Type B pancreatic cell (in vitro differentiated cells): ENCODE measurements around the gene HSPG2. TPM values are rescaled to one million over a fixed set of nuclear protein-coding genes. Genes with fewer than 3 reads are reported as not detected.
"Not testable (repeated sequence)": the region's sequence is repeated elsewhere in the genome, so short reads cannot be mapped to it uniquely, and the experiment has no call there.

Experiments
- DNase-seq: peaks from one replicate; pipeline ENCODE4 v3.0.0; 2021; ENCODE audit warnings: mixed read lengths; ENCODE audit not compliant: unreplicated experiment; ENCODE audit errors: extremely low spot score
- H3K27ac Mint-ChIP-seq: 2 replicates; pipeline ENCODE4 v1.8.0; 2021; ENCODE audit warnings: mild to moderate bottlenecking, mixed read lengths
- H3K27me3 Mint-ChIP-seq: 2 replicates; pipeline ENCODE4 v1.8.0; 2021; ENCODE audit warnings: mixed read lengths
- H3K36me3 Mint-ChIP-seq: 2 replicates; pipeline ENCODE4 v1.8.0; 2021; ENCODE audit warnings: mixed read lengths
- H3K4me1 Mint-ChIP-seq: one replicate; pipeline ENCODE4 v1.8.0; 2021; ENCODE audit warnings: mixed read lengths; ENCODE audit not compliant: unreplicated experiment
- H3K4me3 Mint-ChIP-seq: 2 replicates; pipeline ENCODE4 v1.8.0; 2021; ENCODE audit warnings: mild to moderate bottlenecking, mixed read lengths
- H3K9me3 Mint-ChIP-seq: 2 replicates; pipeline ENCODE4 v1.8.0; 2021; ENCODE audit warnings: mixed read lengths
- total RNA-seq: library from RNA; stranded (reverse); gene quantifications from 2 replicates; pipeline ENCODE4 v1.2.1, GENCODE V29; 2021; ENCODE audit warnings: low replicate concordance
- TF ChIP-seq, protein P1 (sequence below): fragments of 200-600 bp; sonication (generic); conservative IDR thresholded peaks from 2 replicates; pipeline ENCODE4 v1.5.0; 2021; ENCODE audit warnings: antibody characterized with exemption, mild to moderate bottlenecking

HSPG2 gene
- total RNA-seq, 1 donor from 2014 or later, result 130 TPM

DNA sequence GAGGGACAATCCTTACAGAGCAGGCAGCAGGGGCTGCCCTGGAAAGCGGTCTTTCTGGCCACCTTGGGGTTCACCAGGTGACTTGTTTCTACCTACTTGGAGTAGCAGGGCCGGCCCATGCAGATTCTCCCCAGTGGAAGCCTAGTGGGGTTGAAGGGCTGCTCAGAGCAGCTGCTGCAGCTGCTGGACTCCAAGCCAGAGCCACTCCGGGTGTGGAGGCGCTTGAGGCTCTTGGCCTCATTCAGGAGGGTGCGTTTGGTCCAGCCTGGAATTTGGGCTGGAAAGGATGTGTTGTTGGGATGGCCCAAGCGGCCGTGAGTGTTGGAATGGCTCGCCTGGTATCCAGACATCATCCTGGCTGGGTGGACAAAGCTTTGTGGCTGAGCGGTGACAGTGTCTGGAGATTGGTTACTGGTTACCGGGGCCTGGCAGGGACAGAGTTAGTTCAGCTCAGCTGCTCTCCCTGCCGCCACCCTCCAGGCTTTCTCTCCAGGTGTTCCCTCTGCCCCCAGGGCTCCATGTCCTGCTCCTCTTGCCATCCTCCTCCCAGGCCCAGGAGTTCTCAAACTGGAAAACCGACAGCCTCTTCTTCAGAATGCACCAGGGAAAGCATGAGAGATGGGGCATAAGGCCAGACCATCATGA is 14.2 kb upstream of the HSPG2 start:
- Mint-ChIP-seq H3K9me3 (no peaks in the 10 kb centered on the region), H3K36me3 (no peaks in the 10 kb centered on the region), H3K4me3 (no peak overlapping the region), H3K27me3 (no peaks in the 10 kb centered on the region), H3K27ac (no peak overlapping the region), H3K4me1 (no peaks in the 10 kb centered on the region)
- DNase-seq, result no peak
- TF ChIP-seq, protein P1, sequence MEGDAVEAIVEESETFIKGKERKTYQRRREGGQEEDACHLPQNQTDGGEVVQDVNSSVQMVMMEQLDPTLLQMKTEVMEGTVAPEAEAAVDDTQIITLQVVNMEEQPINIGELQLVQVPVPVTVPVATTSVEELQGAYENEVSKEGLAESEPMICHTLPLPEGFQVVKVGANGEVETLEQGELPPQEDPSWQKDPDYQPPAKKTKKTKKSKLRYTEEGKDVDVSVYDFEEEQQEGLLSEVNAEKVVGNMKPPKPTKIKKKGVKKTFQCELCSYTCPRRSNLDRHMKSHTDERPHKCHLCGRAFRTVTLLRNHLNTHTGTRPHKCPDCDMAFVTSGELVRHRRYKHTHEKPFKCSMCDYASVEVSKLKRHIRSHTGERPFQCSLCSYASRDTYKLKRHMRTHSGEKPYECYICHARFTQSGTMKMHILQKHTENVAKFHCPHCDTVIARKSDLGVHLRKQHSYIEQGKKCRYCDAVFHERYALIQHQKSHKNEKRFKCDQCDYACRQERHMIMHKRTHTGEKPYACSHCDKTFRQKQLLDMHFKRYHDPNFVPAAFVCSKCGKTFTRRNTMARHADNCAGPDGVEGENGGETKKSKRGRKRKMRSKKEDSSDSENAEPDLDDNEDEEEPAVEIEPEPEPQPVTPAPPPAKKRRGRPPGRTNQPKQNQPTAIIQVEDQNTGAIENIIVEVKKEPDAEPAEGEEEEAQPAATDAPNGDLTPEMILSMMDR, result no peak

DNA sequence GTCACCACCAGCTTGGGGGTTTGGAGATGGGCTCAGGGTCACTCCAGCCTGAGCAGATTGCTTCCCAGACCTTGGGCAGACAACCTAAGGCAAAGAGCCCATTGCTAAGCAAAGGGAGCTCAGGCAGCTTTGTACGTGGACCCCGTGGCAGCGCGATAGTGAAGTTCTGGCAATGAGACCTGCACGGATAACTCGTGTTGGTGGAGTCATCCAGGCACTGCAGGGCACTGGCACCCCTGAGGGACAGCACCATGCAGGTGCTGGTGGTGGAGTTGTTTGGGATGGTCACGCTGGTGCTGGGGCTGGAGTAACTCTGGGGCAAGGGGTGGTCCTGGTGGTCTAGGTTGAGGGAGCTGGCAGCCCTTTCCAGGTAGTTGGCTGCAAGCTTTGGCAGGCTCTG is 13.6 kb upstream of the HSPG2 start:
- Mint-ChIP-seq H3K36me3 (no peaks in the 10 kb centered on the region), H3K27me3 (no peaks in the 10 kb centered on the region), H3K4me1 (no peaks in the 10 kb centered on the region), H3K27ac (no peak overlapping the region), H3K9me3 (no peaks in the 10 kb centered on the region), H3K4me3 (no peak overlapping the region)
- TF ChIP-seq, protein P1, result no peak
- DNase-seq, result no peak

DNA sequence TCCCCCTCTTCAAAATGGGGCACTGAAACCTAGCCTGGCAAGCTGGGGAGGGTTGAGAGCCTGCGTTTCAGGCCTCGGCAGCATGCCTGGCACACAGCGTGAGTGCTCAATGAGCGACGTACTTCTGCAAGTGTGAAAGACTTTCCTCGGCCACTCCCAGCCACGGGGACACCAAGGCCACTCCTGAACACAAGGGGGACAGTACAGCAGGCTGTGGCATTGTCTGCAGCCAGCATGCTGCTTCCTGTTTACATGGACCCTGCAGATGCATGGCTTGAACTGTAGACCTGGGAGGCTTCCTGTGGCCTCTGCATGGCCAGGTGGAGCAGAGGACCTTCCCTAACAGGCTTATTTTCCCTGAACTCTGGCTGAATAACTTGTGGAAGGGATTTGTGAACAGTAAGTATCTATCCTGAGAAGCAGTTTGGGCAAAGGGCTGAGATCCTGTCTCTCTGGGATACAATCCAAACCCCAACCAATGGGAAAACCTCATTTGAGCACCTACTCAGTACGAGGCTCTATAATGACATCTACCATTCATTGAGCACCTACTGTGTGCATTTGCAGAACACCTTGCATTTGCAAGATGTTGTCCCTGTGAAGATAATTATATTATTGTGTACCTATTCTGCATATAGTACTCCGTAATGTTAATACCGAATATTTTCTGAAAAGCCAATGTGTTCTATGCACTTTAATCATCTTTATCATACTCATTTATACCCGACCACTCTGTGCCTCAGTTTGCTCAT is 9.9 kb upstream of the HSPG2 start:
- Mint-ChIP-seq H3K36me3 (no peaks in the 10 kb centered on the region), H3K27me3 (no peaks in the 10 kb centered on the region), H3K4me1 (peaks cover 15% of the 10 kb centered on the region), H3K4me3 (no peak overlapping the region), H3K9me3 (no peaks in the 10 kb centered on the region), H3K27ac (no peak overlapping the region)
- TF ChIP-seq, protein P1, result peak; percentile 44
- DNase-seq, result no peak

DNA sequence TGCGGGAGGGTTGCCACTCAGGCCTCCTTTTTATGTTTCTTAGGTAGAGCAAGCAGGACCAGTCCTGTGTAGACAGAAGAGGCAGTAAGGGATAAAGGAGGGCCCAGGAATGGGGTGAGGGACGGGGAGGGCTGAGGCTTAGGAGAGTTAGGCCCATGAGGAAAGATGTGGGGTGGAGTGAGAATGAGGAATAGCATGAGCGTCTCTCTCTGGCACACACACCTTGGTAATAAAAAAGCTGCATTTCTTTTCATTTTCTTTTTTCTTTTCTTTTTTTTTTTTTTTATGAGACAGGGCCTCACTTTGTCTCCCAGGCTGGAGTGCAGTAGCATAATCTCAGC is 7.6 kb upstream of the HSPG2 start:
- no peak for DNase-seq
- H3K27ac Mint-ChIP-seq, result no peak overlapping the region
- H3K27me3 Mint-ChIP-seq, result no peaks in the 10 kb centered on the region
- TF ChIP-seq, protein P1, result no peak
- no peaks in the 10 kb centered on the region for H3K9me3 Mint-ChIP-seq
- H3K4me3 Mint-ChIP-seq, result no peak overlapping the region
- H3K36me3 Mint-ChIP-seq, result no peaks in the 10 kb centered on the region
- peaks cover 29% of the 10 kb centered on the region for H3K4me1 Mint-ChIP-seq

DNA sequence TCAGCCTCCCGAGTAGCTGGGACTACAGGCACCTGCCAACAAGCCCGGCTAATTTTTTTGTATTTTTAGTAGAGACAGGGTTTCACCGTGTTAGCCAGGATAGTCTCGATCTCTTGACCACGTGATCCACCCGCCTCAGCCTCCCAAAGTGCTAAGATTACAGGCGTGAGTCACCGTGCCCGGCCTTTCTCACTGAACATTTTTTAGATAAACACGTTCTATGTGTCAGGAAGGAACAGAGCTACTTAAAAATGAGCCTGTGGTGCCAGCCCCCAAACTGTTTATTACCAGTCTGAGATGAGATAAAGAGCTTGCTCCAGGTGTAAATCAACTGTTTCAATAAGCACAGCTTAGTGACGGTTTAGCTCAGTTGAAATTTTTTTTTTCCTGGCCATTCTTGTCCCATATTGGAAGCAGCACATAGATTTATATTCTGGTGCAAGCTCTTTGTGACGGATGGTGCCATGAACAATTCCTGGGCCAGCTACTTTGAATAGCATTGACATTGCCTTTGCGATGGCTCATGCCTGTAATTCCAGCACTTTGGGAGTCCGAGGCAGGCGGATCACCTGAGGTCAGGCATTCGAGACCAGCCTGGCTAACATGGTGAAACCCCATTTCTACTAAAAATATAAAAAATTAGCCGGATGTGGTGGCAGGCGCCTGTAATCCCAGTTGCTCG is 6.0 kb upstream of the HSPG2 start:
- H3K9me3 Mint-ChIP-seq, H3K27me3 Mint-ChIP-seq, DNase-seq, H3K4me3 Mint-ChIP-seq, H3K36me3 Mint-ChIP-seq: not testable (repeated sequence)
- Mint-ChIP-seq H3K27ac (peak overlapping the region; percentile 71), H3K4me1 (peaks cover 37% of the 10 kb centered on the region)

DNA sequence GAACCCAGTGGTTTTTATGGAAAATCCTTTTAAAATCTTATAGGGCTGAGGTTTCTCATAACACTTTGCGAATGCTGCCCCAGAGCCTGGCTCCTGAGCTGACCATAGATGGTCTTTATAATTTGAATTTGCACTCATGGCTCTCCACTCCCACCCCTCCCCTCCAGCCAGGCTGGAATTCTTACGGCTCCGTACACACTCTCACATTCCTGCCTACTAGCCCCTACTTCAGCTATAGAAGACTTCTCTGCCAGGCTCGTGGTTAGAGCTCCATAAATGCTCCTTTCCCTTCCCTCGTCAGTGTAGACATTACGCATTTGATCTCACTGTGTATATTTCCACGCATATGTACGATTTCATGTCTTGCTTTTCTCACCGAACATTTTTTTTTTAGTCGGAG is 5.4 kb upstream of the HSPG2 start:
- Mint-ChIP-seq H3K4me1 (peaks cover 42% of the 10 kb centered on the region), H3K27ac (peak overlapping the region; percentile 71), H3K9me3 (no peaks in the 10 kb centered on the region), H3K27me3 (no peaks in the 10 kb centered on the region), H3K36me3 (no peaks in the 10 kb centered on the region), H3K4me3 (no peak overlapping the region)
- no peak for DNase-seq
- TF ChIP-seq, protein P1, result no peak
